Stomach (tissue), 4 donors: Measurements from ENCODE around the gene NOCT.
"Not testable (repeated sequence)": the region's sequence is repeated elsewhere in the genome, so short reads cannot be mapped to it uniquely, and the experiment has no call there.

ENCODE experiments used
- EP300 ChIP-seq: sonication (generic); formaldehyde crosslinking; IDR thresholded peaks from one replicate; pipeline ENCODE4 v1.6.1; 2017; ENCODE audit warnings: antibody characterized with exemption
- POLR2A ChIP-seq, 4 donors: fragments of 450-650 bp; IDR thresholded peaks; one replicate each; pipeline ENCODE4 v1.6.1; 2016; ENCODE audit warnings: antibody characterized with exemption in 4 of 4, control low read depth in 2 of 4, mild to moderate bottlenecking in 1 of 4, moderate library complexity in 1 of 4
- POLR2AphosphoS5 ChIP-seq, 3 donors: sonication (generic); formaldehyde crosslinking; IDR thresholded peaks; one replicate each; pipeline ENCODE4 v1.6.1; 2016; ENCODE audit warnings: antibody characterized with exemption in 3 of 3
- TF ChIP-seq, protein P1 (sequence below), 7 experiments: fragments of 450-650 bp in 4 of 7; fragments of 200-600 bp in 3 of 7; sonication (generic) in 3 of 7; IDR thresholded peaks; one replicate each; pipeline ENCODE4 v1.5.1; 2016 to 2019; ENCODE audit warnings: antibody characterized with exemption in 7 of 7, control low read depth in 2 of 7, mild to moderate bottlenecking in 1 of 7

GRCh38 chr4:139059026-139059425 lies 43.4 kb downstream of the NOCT start:
- TF ChIP-seq, protein P1, sequence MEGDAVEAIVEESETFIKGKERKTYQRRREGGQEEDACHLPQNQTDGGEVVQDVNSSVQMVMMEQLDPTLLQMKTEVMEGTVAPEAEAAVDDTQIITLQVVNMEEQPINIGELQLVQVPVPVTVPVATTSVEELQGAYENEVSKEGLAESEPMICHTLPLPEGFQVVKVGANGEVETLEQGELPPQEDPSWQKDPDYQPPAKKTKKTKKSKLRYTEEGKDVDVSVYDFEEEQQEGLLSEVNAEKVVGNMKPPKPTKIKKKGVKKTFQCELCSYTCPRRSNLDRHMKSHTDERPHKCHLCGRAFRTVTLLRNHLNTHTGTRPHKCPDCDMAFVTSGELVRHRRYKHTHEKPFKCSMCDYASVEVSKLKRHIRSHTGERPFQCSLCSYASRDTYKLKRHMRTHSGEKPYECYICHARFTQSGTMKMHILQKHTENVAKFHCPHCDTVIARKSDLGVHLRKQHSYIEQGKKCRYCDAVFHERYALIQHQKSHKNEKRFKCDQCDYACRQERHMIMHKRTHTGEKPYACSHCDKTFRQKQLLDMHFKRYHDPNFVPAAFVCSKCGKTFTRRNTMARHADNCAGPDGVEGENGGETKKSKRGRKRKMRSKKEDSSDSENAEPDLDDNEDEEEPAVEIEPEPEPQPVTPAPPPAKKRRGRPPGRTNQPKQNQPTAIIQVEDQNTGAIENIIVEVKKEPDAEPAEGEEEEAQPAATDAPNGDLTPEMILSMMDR (IDR thresholded peaks at IDR 0.05) = not testable (repeated sequence)
- TF ChIP-seq EP300; POLR2A (IDR thresholded peaks at IDR 0.05); POLR2AphosphoS5 (IDR thresholded peaks at IDR 0.05): not testable (repeated sequence)
